Amniotic epithelial cell (primary cell): ENCODE data around the gene CCDC51.
"Not testable (repeated sequence)": the region's sequence is repeated elsewhere in the genome, so short reads cannot be mapped to it uniquely, and the experiment has no call there.

ENCODE experiments used
- DNase-seq: peaks from one replicate; pipeline ENCODE4 v3.0.0-alpha.2; 2010; ENCODE audit warnings: low read depth

Gene CCDC51

GRCh38 chr3:48465531-48466378 lies 25.8 kb upstream of the CCDC51 start:
- peak; percentile 99 for DNase-seq

GRCh38 chr3:48465237-48465530 lies 25.3 kb upstream of the CCDC51 start:
- DNase-seq, result no peak

GRCh38 chr3:48464713-48465221 lies 24.8 kb upstream of the CCDC51 start:
- DNase-seq, result no peak

GRCh38 chr3:48463703-48464102 lies 23.8 kb upstream of the CCDC51 start:
- DNase-seq, result no peak

GRCh38 chr3:48461767-48462166 lies 21.8 kb upstream of the CCDC51 start:
- DNase-seq, result not testable (repeated sequence)

GRCh38 chr3:48460517-48460902 lies 20.6 kb upstream of the CCDC51 start:
- no peak for DNase-seq

GRCh38 chr3:48459773-48460516 lies 20.0 kb upstream of the CCDC51 start:
- no peak for DNase-seq

GRCh38 chr3:48459331-48459730 lies 19.4 kb upstream of the CCDC51 start:
- DNase-seq, result no peak

GRCh38 chr3:48456456-48456855 lies 16.5 kb upstream of the CCDC51 start:
- no peak for DNase-seq

GRCh38 chr3:48451270-48451669 lies 11.4 kb upstream of the CCDC51 start:
- DNase-seq, result no peak

- DNase-seq, result peak; percentile 72
Observed at GRCh38 chr3:48446425-48447193, 6.7 kb upstream of the CCDC51 start, which contains the start of gene ATRIP. ATRIP (plus strand) TSS chr3:48446737; CDS start chr3:48446846, 109 bp downstream.

- no peak for DNase-seq
Observed at GRCh38 chr3:48446043-48446424, 6.1 kb upstream of the CCDC51 start.

GRCh38 chr3:48445277-48445882 lies 5.5 kb upstream of the CCDC51 start:
- no peak for DNase-seq

GRCh38 chr3:48441940-48442339 lies 2.0 kb upstream of the CCDC51 start:
- no peak for DNase-seq

- no peak for DNase-seq
Observed at GRCh38 chr3:48440590-48440958, 655 bp upstream of the CCDC51 start.

GRCh38 chr3:48437812-48438211 lies 2.1 kb downstream of the CCDC51 start:
- DNase-seq, result no peak

GRCh38 chr3:48436855-48437254 lies 3.1 kb downstream of the CCDC51 start:
- no peak for DNase-seq

- no peak for DNase-seq
Observed at GRCh38 chr3:48436477-48436787, 3.5 kb downstream of the CCDC51 start.

GRCh38 chr3:48435774-48436476 lies 4.0 kb downstream of the CCDC51 start:
- peak; percentile 69 for DNase-seq

GRCh38 chr3:48435223-48435595 lies 4.7 kb downstream of the CCDC51 start:
- no peak for DNase-seq

GRCh38 chr3:48434591-48435222 lies 5.2 kb downstream of the CCDC51 start:
- DNase-seq, result no peak
